PC-3 (cell line): ENCODE results near the gene ZBTB9. TPM values are rescaled to one million over a fixed set of nuclear protein-coding genes. Genes with fewer than 3 reads are reported as not detected.

Source experiments
- ATAC-seq: fragments of 200-7000 bp; cut with Tn5 transposase; 2 replicates; pipeline ENCODE4 v1.9.1; 2020; ENCODE audit warnings: mild to moderate bottlenecking, moderate library complexity
- BruUV-seq: library from RNA; stranded (reverse); fragments of 400-500 nt; replicated peaks from 2 replicates; lab custom pipeline; 2021; lab: Mats Ljungman, UMichigan
- CTCF ChIA-PET: fragments of 300-600 bp; sonication (Branson Sonifier 250); formaldehyde crosslinking; loops from one replicate; lab custom pipeline; 2022; ENCODE audit warnings: antibody characterized with exemption; lab: Charles Lee
- POLR2A ChIA-PET: fragments of 300-600 bp; sonication (Branson Sonifier 250); formaldehyde crosslinking; loops from one replicate; lab custom pipeline; 2022; ENCODE audit warnings: antibody characterized with exemption; ENCODE audit not compliant: unreplicated experiment; lab: Charles Lee
- DNase-seq: peaks from one replicate; pipeline ENCODE4 v3.0.0-alpha.2; 2015
- H2AFZ ChIP-seq: fragments of 300-600 bp; sonication (generic); 2 replicates; pipeline ENCODE4 v1.6.0; 2016; ENCODE audit warnings: antibody characterized with exemption, low read length
- H3F3A ChIP-seq: fragments of 300-600 bp; sonication (generic); one replicate; pipeline ENCODE4 v1.6.0; 2017; ENCODE audit warnings: antibody characterized with exemption, low read length, control low read depth, mild to moderate bottlenecking; ENCODE audit not compliant: unreplicated experiment
- H3K27ac ChIP-seq: fragments of 300-600 bp; sonication (generic); 2 replicates; pipeline ENCODE4 v1.5.1; 2016; ENCODE audit warnings: mild to moderate bottlenecking, low read length
- H3K27me3 ChIP-seq: fragments of 300-600 bp; sonication (generic); 2 replicates; pipeline ENCODE4 v1.6.1; 2016; ENCODE audit warnings: low read length, mixed read lengths
- H3K36me3 ChIP-seq: fragments of 300-600 bp; sonication (generic); 2 replicates; pipeline ENCODE4 v1.6.1; 2016; ENCODE audit warnings: low read depth, mixed run types, low read length, mixed read lengths
- H3K4me1 ChIP-seq: fragments of 300-600 bp; sonication (generic); 2 replicates; pipeline ENCODE4 v1.5.1; 2016; ENCODE audit warnings: low read length; ENCODE audit not compliant: insufficient read depth
- H3K4me2 ChIP-seq: fragments of 300-600 bp; sonication (generic); 2 replicates; pipeline ENCODE4 v1.6.0; 2016; ENCODE audit warnings: low read length
- H3K4me3 ChIP-seq: fragments of 300-600 bp; sonication (generic); 2 replicates; pipeline ENCODE4 v1.5.1; 2016; ENCODE audit warnings: mild to moderate bottlenecking, low read length, mixed read lengths
- H3K79me2 ChIP-seq: fragments of 300-600 bp; sonication (generic); 2 replicates; pipeline ENCODE4 v1.6.1; 2017; ENCODE audit warnings: low read length, mixed read lengths
- H3K9ac ChIP-seq: fragments of 300-600 bp; sonication (generic); 2 replicates; pipeline ENCODE4 v1.6.0; 2016; ENCODE audit warnings: mild to moderate bottlenecking, low read length
- H3K9me2 ChIP-seq: fragments of 300-600 bp; sonication (generic); replicated peaks from 2 replicates; pipeline ENCODE4 v1.6.1; 2016; ENCODE audit warnings: mixed run types, low read length, mixed read lengths
- H3K9me3 ChIP-seq: fragments of 300-600 bp; sonication (generic); 2 replicates; pipeline ENCODE4 v1.6.1; 2016; ENCODE audit warnings: low read length, mixed read lengths
- H4K20me1 ChIP-seq: fragments of 300-600 bp; sonication (generic); 2 replicates; pipeline ENCODE4 v1.6.1; 2016; ENCODE audit warnings: low read length, mixed read lengths
- EZH2 ChIP-seq: fragments of 300-600 bp; sonication (generic); IDR thresholded peaks from one replicate; pipeline ENCODE4 v1.6.1; 2017; ENCODE audit warnings: antibody characterized with exemption, mild to moderate bottlenecking, low read length; ENCODE audit not compliant: unreplicated experiment
- EZH2phosphoT487 ChIP-seq: fragments of 300-600 bp; sonication (generic); IDR thresholded peaks from 2 replicates; pipeline ENCODE4 v1.6.1; 2018; ENCODE audit warnings: mild to moderate bottlenecking, antibody characterized with exemption, low read length, borderline replicate concordance
- intact Hi-C: fragments of 100-400 bp; cut with micrococcal nuclease; formaldehyde crosslinking; loops from 2 replicates; pipeline ENCODE4 v1.9.0; 2023
- total RNA-seq: library from RNA; depleted of rRNA; stranded (reverse); fragments of >200 nt; gene quantifications from 2 replicates; pipeline ENCODE4 v1.2.3, GENCODE V29; 2014
- TF ChIP-seq, protein P1 (sequence below): fragments of 300-600 bp; sonication (generic); conservative IDR thresholded peaks from 2 replicates; pipeline ENCODE4 v1.5.1; 2017; ENCODE audit warnings: antibody characterized with exemption, low read depth, mild to moderate bottlenecking, low read length

ZBTB9 gene
- total RNA-seq, 1 experiment from 2014 or later = 9.1 TPM

DNA sequence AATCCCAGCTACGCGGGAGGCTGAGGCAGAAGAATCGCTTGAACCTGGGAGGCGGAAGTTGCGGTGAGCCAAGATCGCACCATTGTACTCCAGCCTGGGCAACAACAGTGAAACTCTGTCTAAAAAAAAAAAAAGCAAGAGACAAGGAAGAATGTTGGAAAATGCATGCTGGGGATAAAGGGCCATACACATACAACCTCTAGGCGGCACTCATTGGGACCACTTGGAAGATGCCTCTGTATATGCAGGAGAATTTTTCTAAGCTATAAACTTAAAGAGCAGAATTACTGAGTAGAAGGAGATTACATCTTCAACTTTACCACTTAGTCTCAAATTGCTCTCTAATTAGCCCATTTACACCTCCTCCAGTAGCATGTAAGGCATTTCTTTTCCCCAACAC lies 42.8 kb downstream of the ZBTB9 start:
- no peak for ATAC-seq
- CTCF ChIA-PET = no interaction called here
- no peak overlapping the region for H3K4me2 ChIP-seq
- no peaks in the 10 kb centered on the region for H4K20me1 ChIP-seq
- H3K9me2 ChIP-seq = no peaks in the 10 kb centered on the region
- H3F3A ChIP-seq = no peaks in the 10 kb centered on the region
- no peaks in the 10 kb centered on the region for H3K27me3 ChIP-seq
- no peaks in the 10 kb centered on the region for H3K79me2 ChIP-seq
- H3K27ac ChIP-seq = no peak overlapping the region
- no peak for DNase-seq
- no peaks in the 10 kb centered on the region for H3K9me3 ChIP-seq
- TF ChIP-seq EZH2phosphoT487 = no peak
- TF ChIP-seq, protein P1, sequence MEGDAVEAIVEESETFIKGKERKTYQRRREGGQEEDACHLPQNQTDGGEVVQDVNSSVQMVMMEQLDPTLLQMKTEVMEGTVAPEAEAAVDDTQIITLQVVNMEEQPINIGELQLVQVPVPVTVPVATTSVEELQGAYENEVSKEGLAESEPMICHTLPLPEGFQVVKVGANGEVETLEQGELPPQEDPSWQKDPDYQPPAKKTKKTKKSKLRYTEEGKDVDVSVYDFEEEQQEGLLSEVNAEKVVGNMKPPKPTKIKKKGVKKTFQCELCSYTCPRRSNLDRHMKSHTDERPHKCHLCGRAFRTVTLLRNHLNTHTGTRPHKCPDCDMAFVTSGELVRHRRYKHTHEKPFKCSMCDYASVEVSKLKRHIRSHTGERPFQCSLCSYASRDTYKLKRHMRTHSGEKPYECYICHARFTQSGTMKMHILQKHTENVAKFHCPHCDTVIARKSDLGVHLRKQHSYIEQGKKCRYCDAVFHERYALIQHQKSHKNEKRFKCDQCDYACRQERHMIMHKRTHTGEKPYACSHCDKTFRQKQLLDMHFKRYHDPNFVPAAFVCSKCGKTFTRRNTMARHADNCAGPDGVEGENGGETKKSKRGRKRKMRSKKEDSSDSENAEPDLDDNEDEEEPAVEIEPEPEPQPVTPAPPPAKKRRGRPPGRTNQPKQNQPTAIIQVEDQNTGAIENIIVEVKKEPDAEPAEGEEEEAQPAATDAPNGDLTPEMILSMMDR = no peak; the same call in 1 of the 2 replicates
- no peak for TF ChIP-seq EZH2
- no peak overlapping the region for H2AFZ ChIP-seq
- H3K36me3 ChIP-seq = no peaks in the 10 kb centered on the region
- intact Hi-C loops = loop anchor here (10.0 kb wide), 1 partner anchor 88 kb away; the partner anchor contains the start of gene BAK1
- POLR2A ChIA-PET = no interaction called here
- no peaks in the 10 kb centered on the region for H3K4me1 ChIP-seq
- no TSS peak for BruUV-seq
- H3K9ac ChIP-seq = no peak overlapping the region
- H3K4me3 ChIP-seq = no peak overlapping the region

- ChIA-PET POLR2A (no interaction called here), CTCF (interaction anchor here (0.7 kb wide), 1 partner anchor 457 kb away, joined by 5 read pairs; no protein-coding TSS in a partner anchor)
- DNase-seq (no peak), ATAC-seq (no peak)
- Histone ChIP-seq H3F3A (peaks cover 4% of the 10 kb centered on the region), H3K36me3 (no peaks in the 10 kb centered on the region), H3K4me2 (no peak overlapping the region), H3K4me1 (peaks cover 18% of the 10 kb centered on the region), H3K79me2 (no peaks in the 10 kb centered on the region), H4K20me1 (no peaks in the 10 kb centered on the region), H3K9ac (no peak overlapping the region), H3K27ac (no peak overlapping the region), H3K27me3 (no peaks in the 10 kb centered on the region), H2AFZ (no peak overlapping the region), H3K4me3 (no peak overlapping the region), H3K9me2 (no peaks in the 10 kb centered on the region), H3K9me3 (no peaks in the 10 kb centered on the region)
- intact Hi-C loops = no loop called here
- BruUV-seq = no TSS peak
- TF ChIP-seq EZH2phosphoT487 (no peak), EZH2 (no peak)
- TF ChIP-seq, protein P1 = no peak
Observed at GRCh38 chr6:33502486-33502885, 48.1 kb downstream of the ZBTB9 start.

GRCh38 chr6:33504486-33504885 lies 50.1 kb downstream of the ZBTB9 start:
- Histone ChIP-seq H3K9me3 (no peaks in the 10 kb centered on the region), H3F3A (peaks cover 4% of the 10 kb centered on the region), H3K4me2 (no peak overlapping the region), H2AFZ (no peak overlapping the region), H3K9me2 (no peaks in the 10 kb centered on the region), H3K4me1 (peaks cover 19% of the 10 kb centered on the region), H4K20me1 (no peaks in the 10 kb centered on the region), H3K4me3 (no peak overlapping the region), H3K79me2 (no peaks in the 10 kb centered on the region), H3K36me3 (no peaks in the 10 kb centered on the region), H3K9ac (no peak overlapping the region), H3K27ac (no peak overlapping the region), H3K27me3 (no peaks in the 10 kb centered on the region)
- intact Hi-C loops = no loop called here
- ATAC-seq (no peak), DNase-seq (no peak)
- no TSS peak for BruUV-seq
- CTCF ChIA-PET = interaction anchor here (0.6 kb wide), 1 partner anchor 650 kb away, joined by 3 read pairs; no protein-coding TSS in a partner anchor
- TF ChIP-seq EZH2 (no peak), EZH2phosphoT487 (no peak)
- TF ChIP-seq, protein P1 = no peak
- POLR2A ChIA-PET = interaction anchor here (0.5 kb wide), 1 partner anchor 21 kb away, joined by 3 read pairs; no protein-coding TSS in a partner anchor
